ENCODE results near the gene GPX3.

The GPX3 gene

DNA sequence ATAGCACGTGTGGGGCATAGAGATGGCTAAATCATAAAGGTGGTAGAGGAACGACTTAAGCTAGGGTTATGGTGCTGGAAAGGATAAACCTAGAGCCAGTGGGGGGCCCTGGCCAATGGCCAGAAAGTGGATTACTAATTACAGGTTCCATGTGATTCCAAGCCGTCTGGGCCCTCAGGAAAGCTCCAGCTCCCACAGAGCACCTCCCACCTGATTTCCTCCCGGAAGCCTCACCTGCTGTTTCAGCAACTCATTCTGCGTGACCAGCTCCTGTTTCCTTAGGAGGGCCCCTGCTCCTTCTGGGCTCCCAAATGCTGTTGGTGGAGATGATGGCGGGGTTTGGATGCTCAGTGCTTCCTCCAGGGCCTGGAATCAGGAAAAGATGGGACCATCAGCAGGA is 16.2 kb downstream of the GPX3 start:
- no peak overlapping the region for H3K9ac ChIP-seq (ENCODE audit: low read length)
- H3K9me2 ChIP-seq (replicated peaks; ENCODE audit: insufficient read depth, low read length): no peaks in the 10 kb centered on the region
- peaks cover 5% of the 10 kb centered on the region for H3K36me3 ChIP-seq (replicated peaks; ENCODE audit: insufficient read depth, low read length)
- H3K27me3 ChIP-seq (replicated peaks; ENCODE audit: insufficient read depth, low read length): no peaks in the 10 kb centered on the region
- no peak overlapping the region for H3K4me3 ChIP-seq (ENCODE audit: low read length)
- no peaks in the 10 kb centered on the region for H4K20me1 ChIP-seq (ENCODE audit: insufficient read depth, low read length)
- H3K9me3 ChIP-seq (replicated peaks; ENCODE audit: insufficient read depth, low read length): no peaks in the 10 kb centered on the region
- H3K4me1 ChIP-seq (ENCODE audit: low read length): no peaks in the 10 kb centered on the region
- no peaks in the 10 kb centered on the region for H3F3A ChIP-seq (ENCODE audit: insufficient read depth, low read length)
- H3K27ac ChIP-seq (ENCODE audit: low read length): no peak overlapping the region
- H2AFZ ChIP-seq (ENCODE audit: low read length): no peak overlapping the region
- H3K79me2 ChIP-seq (ENCODE audit: low read length): no peaks in the 10 kb centered on the region
- TF ChIP-seq EZH2phosphoT487 (IDR thresholded peaks at IDR 0.05; ENCODE audit: low read length) (no peak), EZH2 (optimal IDR thresholded peaks at IDR 0.05; ENCODE audit: low read depth, low read length) (no peak)
- TF ChIP-seq, protein P1, sequence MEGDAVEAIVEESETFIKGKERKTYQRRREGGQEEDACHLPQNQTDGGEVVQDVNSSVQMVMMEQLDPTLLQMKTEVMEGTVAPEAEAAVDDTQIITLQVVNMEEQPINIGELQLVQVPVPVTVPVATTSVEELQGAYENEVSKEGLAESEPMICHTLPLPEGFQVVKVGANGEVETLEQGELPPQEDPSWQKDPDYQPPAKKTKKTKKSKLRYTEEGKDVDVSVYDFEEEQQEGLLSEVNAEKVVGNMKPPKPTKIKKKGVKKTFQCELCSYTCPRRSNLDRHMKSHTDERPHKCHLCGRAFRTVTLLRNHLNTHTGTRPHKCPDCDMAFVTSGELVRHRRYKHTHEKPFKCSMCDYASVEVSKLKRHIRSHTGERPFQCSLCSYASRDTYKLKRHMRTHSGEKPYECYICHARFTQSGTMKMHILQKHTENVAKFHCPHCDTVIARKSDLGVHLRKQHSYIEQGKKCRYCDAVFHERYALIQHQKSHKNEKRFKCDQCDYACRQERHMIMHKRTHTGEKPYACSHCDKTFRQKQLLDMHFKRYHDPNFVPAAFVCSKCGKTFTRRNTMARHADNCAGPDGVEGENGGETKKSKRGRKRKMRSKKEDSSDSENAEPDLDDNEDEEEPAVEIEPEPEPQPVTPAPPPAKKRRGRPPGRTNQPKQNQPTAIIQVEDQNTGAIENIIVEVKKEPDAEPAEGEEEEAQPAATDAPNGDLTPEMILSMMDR (IDR thresholded peaks at IDR 0.05; ENCODE audit: low read length): no peak
- no peak for DNase-seq
- no peak overlapping the region for H3K4me2 ChIP-seq (ENCODE audit: low read depth, low read length)

DNA sequence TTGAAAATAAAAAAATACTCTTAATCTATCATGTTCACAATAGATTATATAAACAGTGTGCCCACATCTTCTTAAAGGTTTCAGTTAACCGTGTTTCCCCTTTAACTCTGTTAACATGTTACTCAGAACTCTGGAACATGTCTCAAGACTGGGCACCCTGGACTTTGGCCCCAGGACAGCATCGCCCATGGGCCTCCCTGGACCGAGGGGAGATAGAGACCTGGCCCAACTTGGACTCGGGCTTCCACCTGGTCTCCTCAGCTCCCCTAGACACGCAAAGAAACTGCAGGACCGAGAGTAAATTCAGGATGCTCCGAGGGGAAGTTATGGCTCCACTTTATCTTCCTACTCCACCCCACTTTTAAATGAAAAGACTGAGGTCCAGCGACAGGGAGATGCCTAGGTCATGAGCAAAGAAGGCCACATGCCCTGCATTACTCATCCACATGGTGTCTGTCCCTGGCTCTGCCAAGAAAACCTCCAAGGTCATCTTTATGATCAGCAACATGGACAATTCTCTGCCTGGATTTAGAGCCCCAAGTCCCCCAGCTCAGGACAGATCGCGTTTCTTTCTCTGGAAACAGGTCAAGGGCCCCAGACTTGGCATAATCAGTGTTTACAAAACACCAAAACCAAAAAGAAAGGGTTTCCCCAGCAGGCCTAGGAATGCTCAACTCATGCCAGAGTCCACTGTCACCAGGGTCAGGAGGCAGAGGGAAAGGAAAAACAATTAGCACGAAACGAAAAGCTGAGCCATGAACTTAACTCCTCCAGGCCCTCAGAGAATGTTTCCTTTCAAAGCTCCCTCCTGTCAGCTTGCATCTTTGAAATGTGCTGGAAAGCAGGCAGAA is 17.4 kb downstream of the GPX3 start:
- Histone ChIP-seq H3K4me3 (ENCODE audit: low read length) (no peak overlapping the region), H3K9ac (ENCODE audit: low read length) (no peak overlapping the region), H3K9me2 (replicated peaks; ENCODE audit: insufficient read depth, low read length) (no peaks in the 10 kb centered on the region), H2AFZ (ENCODE audit: low read length) (no peak overlapping the region), H3K4me2 (ENCODE audit: low read depth, low read length) (no peak overlapping the region), H3F3A (ENCODE audit: insufficient read depth, low read length) (no peaks in the 10 kb centered on the region), H3K36me3 (replicated peaks; ENCODE audit: insufficient read depth, low read length) (peaks cover 5% of the 10 kb centered on the region), H3K27me3 (replicated peaks; ENCODE audit: insufficient read depth, low read length) (no peaks in the 10 kb centered on the region), H3K79me2 (ENCODE audit: low read length) (no peaks in the 10 kb centered on the region), H3K27ac (ENCODE audit: low read length) (no peak overlapping the region), H3K4me1 (ENCODE audit: low read length) (no peaks in the 10 kb centered on the region), H3K9me3 (replicated peaks; ENCODE audit: insufficient read depth, low read length) (no peaks in the 10 kb centered on the region), H4K20me1 (ENCODE audit: insufficient read depth, low read length) (no peaks in the 10 kb centered on the region)
- no peak for TF ChIP-seq EZH2 (optimal IDR thresholded peaks at IDR 0.05; ENCODE audit: low read depth, low read length)
- no peak for DNase-seq

DNA sequence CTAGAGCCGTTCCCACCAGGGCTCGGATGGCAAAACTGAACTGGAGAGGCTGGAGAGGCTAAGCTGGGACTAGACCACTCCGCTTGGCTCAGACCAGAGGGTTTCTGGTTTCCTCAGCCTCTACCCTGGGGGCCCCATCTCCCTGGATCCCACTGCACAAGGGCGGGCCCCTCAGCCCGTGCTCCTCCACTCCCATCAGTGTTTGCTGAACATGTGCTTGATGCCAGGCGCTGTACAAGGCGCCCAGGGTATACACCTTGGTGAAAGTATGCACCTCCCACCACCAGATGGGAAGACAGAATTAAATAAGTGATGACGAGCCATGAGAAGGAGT is 18.0 kb downstream of the GPX3 start:
- no peaks in the 10 kb centered on the region for H3K27me3 ChIP-seq (replicated peaks; ENCODE audit: insufficient read depth, low read length)
- H3F3A ChIP-seq (ENCODE audit: insufficient read depth, low read length): no peaks in the 10 kb centered on the region
- H3K79me2 ChIP-seq (ENCODE audit: low read length): no peaks in the 10 kb centered on the region
- no peak overlapping the region for H3K9ac ChIP-seq (ENCODE audit: low read length)
- no peaks in the 10 kb centered on the region for H4K20me1 ChIP-seq (ENCODE audit: insufficient read depth, low read length)
- TF ChIP-seq, protein P1 (IDR thresholded peaks at IDR 0.05; ENCODE audit: low read length): no peak
- TF ChIP-seq EZH2 (optimal IDR thresholded peaks at IDR 0.05; ENCODE audit: low read depth, low read length) (no peak), EZH2phosphoT487 (IDR thresholded peaks at IDR 0.05; ENCODE audit: low read length) (no peak)
- no peak overlapping the region for H3K27ac ChIP-seq (ENCODE audit: low read length)
- DNase-seq: no peak
- no peaks in the 10 kb centered on the region for H3K9me2 ChIP-seq (replicated peaks; ENCODE audit: insufficient read depth, low read length)
- H3K4me3 ChIP-seq (ENCODE audit: low read length): no peak overlapping the region
- peaks cover 5% of the 10 kb centered on the region for H3K36me3 ChIP-seq (replicated peaks; ENCODE audit: insufficient read depth, low read length)
- H3K4me1 ChIP-seq (ENCODE audit: low read length): no peaks in the 10 kb centered on the region
- H3K4me2 ChIP-seq (ENCODE audit: low read depth, low read length): no peak overlapping the region
- no peaks in the 10 kb centered on the region for H3K9me3 ChIP-seq (replicated peaks; ENCODE audit: insufficient read depth, low read length)
- no peak overlapping the region for H2AFZ ChIP-seq (ENCODE audit: low read length)

DNA sequence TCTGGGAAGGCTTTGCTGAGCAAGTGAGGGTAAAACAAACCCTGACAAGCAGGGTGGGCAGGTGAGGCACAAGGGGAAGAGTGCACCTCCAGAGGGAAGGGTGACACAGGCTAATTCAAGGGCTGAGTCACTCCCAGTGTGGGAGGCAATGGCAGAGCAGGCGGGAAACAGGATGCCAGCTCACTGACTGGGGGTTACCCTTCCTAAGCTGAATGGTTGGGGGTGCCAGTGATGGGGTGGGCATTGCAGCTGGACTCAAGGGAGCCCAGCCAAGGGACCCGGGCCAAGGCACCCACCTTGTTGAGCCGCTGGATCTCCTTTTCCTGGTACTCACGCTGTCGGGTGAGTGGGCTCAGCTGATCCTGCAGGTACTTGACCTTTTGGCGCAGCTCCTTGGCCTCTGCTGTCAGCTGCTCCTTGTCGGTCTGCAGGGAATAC is 18.4 kb downstream of the GPX3 start:
- Histone ChIP-seq H3K9me3 (replicated peaks; ENCODE audit: insufficient read depth, low read length) (no peaks in the 10 kb centered on the region), H3K79me2 (ENCODE audit: low read length) (no peaks in the 10 kb centered on the region), H3K27me3 (replicated peaks; ENCODE audit: insufficient read depth, low read length) (no peaks in the 10 kb centered on the region), H3K4me3 (ENCODE audit: low read length) (no peak overlapping the region), H3K4me2 (ENCODE audit: low read depth, low read length) (no peak overlapping the region), H4K20me1 (ENCODE audit: insufficient read depth, low read length) (no peaks in the 10 kb centered on the region), H3F3A (ENCODE audit: insufficient read depth, low read length) (no peaks in the 10 kb centered on the region), H2AFZ (ENCODE audit: low read length) (no peak overlapping the region), H3K4me1 (ENCODE audit: low read length) (no peaks in the 10 kb centered on the region), H3K36me3 (replicated peaks; ENCODE audit: insufficient read depth, low read length) (peaks cover 5% of the 10 kb centered on the region), H3K27ac (ENCODE audit: low read length) (no peak overlapping the region), H3K9me2 (replicated peaks; ENCODE audit: insufficient read depth, low read length) (no peaks in the 10 kb centered on the region), H3K9ac (ENCODE audit: low read length) (no peak overlapping the region)
- DNase-seq: no peak
- TF ChIP-seq, protein P1 (IDR thresholded peaks at IDR 0.05; ENCODE audit: low read length): no peak
- TF ChIP-seq EZH2 (optimal IDR thresholded peaks at IDR 0.05; ENCODE audit: low read depth, low read length) (no peak), EZH2phosphoT487 (IDR thresholded peaks at IDR 0.05; ENCODE audit: low read length) (no peak)
